Gastrocnemius medialis (tissue), 4 donors: Measurements from ENCODE around the gene ITPK1. TPM values are rescaled to one million over a fixed set of nuclear protein-coding genes. Genes with fewer than 3 reads are reported as not detected.

Source experiments
- ATAC-seq, 2 donors: fragments of 150-250 bp; one replicate each; pipeline ENCODE4 v1.9.1; 2016
- DNase-seq, 2 donors: peaks; one replicate each; pipeline ENCODE4 v3.0.0-alpha.2; 2019
- H3K27ac ChIP-seq, 4 donors: fragments of 200-600 bp; sonication (generic); 1 replicate in 1 of 4; 2 replicates in 3 of 4; pipeline ENCODE4 v1.5.1; 2016 to 2018; ENCODE audit warnings: mild to moderate bottlenecking in 2 of 4, moderate library complexity in 1 of 4
- H3K27me3 ChIP-seq, 3 donors: fragments of 200-600 bp; sonication (generic) in 2 of 3; 1 replicate in 1 of 3; 2 replicates in 2 of 3; pipeline versions ENCODE4 v1.5.1 to v1.6.0; 2016 to 2019; ENCODE audit warnings: mild to moderate bottlenecking in 1 of 3, moderate library complexity in 1 of 3
- H3K36me3 ChIP-seq, 2 donors: fragments of 200-600 bp; sonication (generic) in 1 of 2; one replicate each; pipeline ENCODE4 v1.5.1; 2017 to 2018
- H3K4me1 ChIP-seq, 2 donors: fragments of 200-600 bp; sonication (generic) in 1 of 2; one replicate each; pipeline ENCODE4 v1.5.1; 2016 to 2017; ENCODE audit warnings: mild to moderate bottlenecking in 2 of 2
- H3K4me3 ChIP-seq, 4 donors: fragments of 200-600 bp; sonication (generic) in 3 of 4; 1 replicate in 1 of 4; 2 replicates in 3 of 4; pipeline ENCODE4 v1.5.1; 2016 to 2019; ENCODE audit warnings: mild to moderate bottlenecking in 2 of 4
- H3K9me3 ChIP-seq, 3 donors: fragments of 200-600 bp; sonication (generic) in 2 of 3; 1 replicate in 1 of 3; 2 replicates in 2 of 3; pipeline ENCODE4 v1.5.1; 2016 to 2019
- POLR2A ChIP-seq, 2 donors: fragments of 450-650 bp; IDR thresholded peaks; one replicate each; pipeline ENCODE4 v1.6.1; 2017; ENCODE audit warnings: antibody characterized with exemption in 2 of 2, mild to moderate bottlenecking in 2 of 2, moderate library complexity in 2 of 2
- in situ Hi-C, 4 donors: fragments of 200-750 bp; cut with MboI; loops; one replicate each; pipeline versions ENCODE4 v1.15.0 to v1.8.0; 2017; ENCODE audit warnings: low sequenced_read_pairs in 4 of 4
- intact Hi-C: fragments of 100-400 bp; cut with DNase I; formaldehyde crosslinking; loops from one replicate; pipeline ENCODE4 v1.15.1; 2023; ENCODE audit warnings: low total_unique reads
- total RNA-seq, 4 donors: library from RNA; depleted of rRNA; stranded (reverse); fragments of >200 nt; gene quantifications; one replicate each; pipeline versions ENCODE4 v1.1.0 to v1.2.3, GENCODE V29; 2016
- TF ChIP-seq, protein P1 (sequence below), 5 experiments: fragments of 450-650 bp in 3 of 5; fragments of 200-600 bp in 2 of 5; sonication (generic) in 2 of 5; IDR thresholded peaks in 4 of 5; conservative IDR thresholded peaks in 1 of 5; 1 replicate in 4 of 5; 2 replicates in 1 of 5; pipeline ENCODE4 v1.5.1; 2016 to 2019; ENCODE audit warnings: antibody characterized with exemption in 5 of 5, mild to moderate bottlenecking in 3 of 5, moderate library complexity in 3 of 5

The ITPK1 gene
- total RNA-seq, 4 donors from 2014 or later = 49.7 to 80.1 (median 53.6) TPM

- in situ Hi-C loops = no loop called here
- DNase-seq = no peak
- Histone ChIP-seq H3K9me3 (no peaks in the 10 kb centered on the region), H3K27me3 (no peaks in the 10 kb centered on the region), H3K4me1 (no peaks in the 10 kb centered on the region), H3K36me3 (no peaks in the 10 kb centered on the region), H3K4me3 (no peak overlapping the region), H3K27ac (no peak overlapping the region)
- ATAC-seq = no peak
- intact Hi-C loops = no loop called here
- no peak for TF ChIP-seq POLR2A (IDR thresholded peaks at IDR 0.05)
- TF ChIP-seq, protein P1, sequence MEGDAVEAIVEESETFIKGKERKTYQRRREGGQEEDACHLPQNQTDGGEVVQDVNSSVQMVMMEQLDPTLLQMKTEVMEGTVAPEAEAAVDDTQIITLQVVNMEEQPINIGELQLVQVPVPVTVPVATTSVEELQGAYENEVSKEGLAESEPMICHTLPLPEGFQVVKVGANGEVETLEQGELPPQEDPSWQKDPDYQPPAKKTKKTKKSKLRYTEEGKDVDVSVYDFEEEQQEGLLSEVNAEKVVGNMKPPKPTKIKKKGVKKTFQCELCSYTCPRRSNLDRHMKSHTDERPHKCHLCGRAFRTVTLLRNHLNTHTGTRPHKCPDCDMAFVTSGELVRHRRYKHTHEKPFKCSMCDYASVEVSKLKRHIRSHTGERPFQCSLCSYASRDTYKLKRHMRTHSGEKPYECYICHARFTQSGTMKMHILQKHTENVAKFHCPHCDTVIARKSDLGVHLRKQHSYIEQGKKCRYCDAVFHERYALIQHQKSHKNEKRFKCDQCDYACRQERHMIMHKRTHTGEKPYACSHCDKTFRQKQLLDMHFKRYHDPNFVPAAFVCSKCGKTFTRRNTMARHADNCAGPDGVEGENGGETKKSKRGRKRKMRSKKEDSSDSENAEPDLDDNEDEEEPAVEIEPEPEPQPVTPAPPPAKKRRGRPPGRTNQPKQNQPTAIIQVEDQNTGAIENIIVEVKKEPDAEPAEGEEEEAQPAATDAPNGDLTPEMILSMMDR (IDR thresholded peaks at IDR 0.05 in 4 of 5, conservative IDR thresholded peaks at IDR 0.05 in 1 of 5) = no peak
Observed at GRCh38 chr14:92943855-92944570, 171.7 kb downstream of the ITPK1 start.

- no peaks in the 10 kb centered on the region for H3K4me1 ChIP-seq
- H3K36me3 ChIP-seq = no peaks in the 10 kb centered on the region
- H3K27me3 ChIP-seq = no peaks in the 10 kb centered on the region
- H3K27ac ChIP-seq = no peak overlapping the region
- ATAC-seq (no peak), DNase-seq (no peak)
- no peaks in the 10 kb centered on the region for H3K9me3 ChIP-seq
- in situ Hi-C loops (no loop called here), intact Hi-C loops (no loop called here)
- H3K4me3 ChIP-seq = no peak overlapping the region
- no peak for TF ChIP-seq POLR2A (IDR thresholded peaks at IDR 0.05)
- TF ChIP-seq, protein P1 (IDR thresholded peaks at IDR 0.05 in 4 of 5, conservative IDR thresholded peaks at IDR 0.05 in 1 of 5) = no peak
Observed at GRCh38 chr14:92942976-92943710, 172.6 kb downstream of the ITPK1 start.

- no peak for DNase-seq
- H3K27ac ChIP-seq = no peak overlapping the region
- H3K27me3 ChIP-seq = no peaks in the 10 kb centered on the region
- no peaks in the 10 kb centered on the region for H3K4me1 ChIP-seq
- ATAC-seq = no peak
- intact Hi-C loops (no loop called here), in situ Hi-C loops (no loop called here)
- TF ChIP-seq POLR2A (IDR thresholded peaks at IDR 0.05) = no peak
- TF ChIP-seq, protein P1 (IDR thresholded peaks at IDR 0.05 in 4 of 5, conservative IDR thresholded peaks at IDR 0.05 in 1 of 5) = no peak
- H3K36me3 ChIP-seq = no peaks in the 10 kb centered on the region
- H3K4me3 ChIP-seq = no peak overlapping the region
- no peaks in the 10 kb centered on the region for H3K9me3 ChIP-seq
Observed at GRCh38 chr14:92942576-92942975, 173.1 kb downstream of the ITPK1 start.

GRCh38 chr14:92942136-92942535 lies 173.6 kb downstream of the ITPK1 start:
- ATAC-seq = no peak
- Histone ChIP-seq H3K4me3 (no peak overlapping the region), H3K4me1 (no peaks in the 10 kb centered on the region), H3K36me3 (no peaks in the 10 kb centered on the region), H3K27me3 (no peaks in the 10 kb centered on the region), H3K27ac (no peak overlapping the region), H3K9me3 (no peaks in the 10 kb centered on the region)
- TF ChIP-seq, protein P1 (IDR thresholded peaks at IDR 0.05 in 4 of 5, conservative IDR thresholded peaks at IDR 0.05 in 1 of 5) = no peak
- TF ChIP-seq POLR2A (IDR thresholded peaks at IDR 0.05) = no peak
- DNase-seq = no peak
- in situ Hi-C loops = no loop called here
- intact Hi-C loops = no loop called here
